Colonic mucosa (tissue), 4 donors: ENCODE data around the gene PHKA2. TPM values are rescaled to one million over a fixed set of nuclear protein-coding genes. Genes with fewer than 3 reads are reported as not detected.

ENCODE experiments used
- DNase-seq: peaks from one replicate; pipeline ENCODE4 v3.0.0-alpha.2; 2020
- H3K27ac ChIP-seq: fragments of 200-600 bp; one replicate; pipeline ENCODE4 v1.8.0; 2021
- H3K27me3 ChIP-seq: fragments of 200-600 bp; one replicate; pipeline ENCODE4 v1.8.0; 2021
- H3K36me3 ChIP-seq: fragments of 200-600 bp; one replicate; pipeline ENCODE4 v1.8.0; 2021
- H3K4me1 ChIP-seq: fragments of 200-600 bp; one replicate; pipeline ENCODE4 v1.8.0; 2021; ENCODE audit warnings: mild to moderate bottlenecking
- H3K4me3 ChIP-seq: fragments of 200-600 bp; one replicate; pipeline ENCODE4 v1.8.0; 2021
- H3K9ac ChIP-seq, 2 donors: one replicate each; pipeline ENCODE4 v1.7.0; 2013; ENCODE audit warnings: control low read depth in 2 of 2, low read depth in 2 of 2, low read length in 2 of 2
- H3K9me3 ChIP-seq: fragments of 200-600 bp; one replicate; pipeline ENCODE4 v1.8.0; 2021
- intact Hi-C: fragments of 100-400 bp; cut with DNase I; formaldehyde crosslinking; loops from one replicate; pipeline ENCODE4 v1.14.1; 2022
- total RNA-seq, 2 donors: library from RNA; stranded (reverse); fragmentation: NEBNext Ultra II Directional in 1 of 2; extraction: Animal tissue kit (Norgen Biotek cat#: 25700) in 1 of 2; gene quantifications; one replicate each; pipeline ENCODE4 v1.2.1, GENCODE V29; 2021
- TF ChIP-seq, protein P1 (sequence below): fragments of 200-600 bp; IDR thresholded peaks from one replicate; pipeline ENCODE4 v1.8.0; 2022; ENCODE audit warnings: antibody characterized with exemption, mild to moderate bottlenecking
- donor health status: healthy.
- donor health status: DM: no; HTN: no; CAD: no.
- donor health status: DM: no; HTN: no; CAD: no.

PHKA2 gene
- total RNA-seq, 2 donors from 2014 or later, result 22.8 to 38.6 TPM

DNA sequence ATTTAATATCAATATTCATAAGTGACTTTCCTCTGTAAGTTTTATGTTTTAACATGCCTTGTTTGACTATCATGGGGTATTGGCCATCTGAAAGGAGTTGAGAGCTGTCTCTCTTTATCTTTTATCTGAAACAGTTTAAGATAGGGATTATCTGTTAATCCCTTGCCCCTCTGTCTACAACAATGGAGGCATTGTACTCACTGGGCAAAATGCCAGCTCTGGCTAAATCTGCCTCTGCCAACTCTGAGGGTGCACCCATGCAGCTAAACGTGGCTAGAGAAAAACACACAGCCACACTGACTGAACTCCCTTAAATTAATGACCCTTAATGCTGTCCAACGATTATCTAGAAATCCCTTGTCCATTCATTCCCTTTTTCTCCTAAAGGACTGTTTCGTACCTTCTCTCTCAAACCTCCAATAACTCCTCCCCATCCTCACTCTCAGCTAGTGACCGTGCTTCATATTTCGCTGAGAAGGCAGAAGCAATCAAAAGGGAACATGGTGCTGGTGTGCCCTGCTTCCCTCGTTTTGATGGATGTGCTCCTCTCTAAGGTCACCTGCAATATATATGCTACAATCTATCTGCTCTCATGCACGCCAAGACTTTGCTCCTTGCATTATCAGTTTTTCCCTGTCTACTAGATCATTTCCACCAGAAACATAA is 10.3 kb downstream of the PHKA2 start:
- TF ChIP-seq, protein P1, sequence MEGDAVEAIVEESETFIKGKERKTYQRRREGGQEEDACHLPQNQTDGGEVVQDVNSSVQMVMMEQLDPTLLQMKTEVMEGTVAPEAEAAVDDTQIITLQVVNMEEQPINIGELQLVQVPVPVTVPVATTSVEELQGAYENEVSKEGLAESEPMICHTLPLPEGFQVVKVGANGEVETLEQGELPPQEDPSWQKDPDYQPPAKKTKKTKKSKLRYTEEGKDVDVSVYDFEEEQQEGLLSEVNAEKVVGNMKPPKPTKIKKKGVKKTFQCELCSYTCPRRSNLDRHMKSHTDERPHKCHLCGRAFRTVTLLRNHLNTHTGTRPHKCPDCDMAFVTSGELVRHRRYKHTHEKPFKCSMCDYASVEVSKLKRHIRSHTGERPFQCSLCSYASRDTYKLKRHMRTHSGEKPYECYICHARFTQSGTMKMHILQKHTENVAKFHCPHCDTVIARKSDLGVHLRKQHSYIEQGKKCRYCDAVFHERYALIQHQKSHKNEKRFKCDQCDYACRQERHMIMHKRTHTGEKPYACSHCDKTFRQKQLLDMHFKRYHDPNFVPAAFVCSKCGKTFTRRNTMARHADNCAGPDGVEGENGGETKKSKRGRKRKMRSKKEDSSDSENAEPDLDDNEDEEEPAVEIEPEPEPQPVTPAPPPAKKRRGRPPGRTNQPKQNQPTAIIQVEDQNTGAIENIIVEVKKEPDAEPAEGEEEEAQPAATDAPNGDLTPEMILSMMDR, result no peak
- peak; percentile 53 for DNase-seq

DNA sequence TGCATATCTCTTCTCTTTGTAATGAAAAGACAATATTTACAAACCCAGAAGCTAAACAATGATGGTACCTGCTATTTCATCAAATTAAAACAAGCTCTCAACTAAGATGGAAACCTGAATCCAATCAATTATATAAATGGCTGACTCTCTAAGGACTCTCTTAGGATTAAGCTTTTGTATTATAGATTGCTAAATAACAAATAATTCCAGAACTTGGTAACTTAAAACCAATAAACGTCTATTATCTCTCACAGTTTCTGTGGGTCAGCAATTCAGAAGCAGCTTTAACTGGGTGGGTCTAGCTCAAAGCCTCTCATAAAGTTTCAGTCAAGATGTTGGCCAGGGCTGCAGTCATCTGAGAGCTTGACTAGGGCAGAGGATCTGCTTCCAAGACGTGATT is 12.4 kb downstream of the PHKA2 start:
- H3K27me3 ChIP-seq, result peaks cover 3% of the 10 kb centered on the region
- no peaks in the 10 kb centered on the region for H3K36me3 ChIP-seq
- TF ChIP-seq, protein P1, result no peak
- H3K9ac ChIP-seq, result no peak overlapping the region
- intact Hi-C loops, result no loop called here
- H3K4me3 ChIP-seq, result no peak overlapping the region
- H3K9me3 ChIP-seq, result no peaks in the 10 kb centered on the region
- no peak overlapping the region for H3K27ac ChIP-seq
- H3K4me1 ChIP-seq, result no peaks in the 10 kb centered on the region
- DNase-seq, result no peak

More for the DNA sequence above, 10.3 kb downstream of the PHKA2 start:
- no peak overlapping the region for H3K4me3 ChIP-seq
- H3K36me3 ChIP-seq, result no peaks in the 10 kb centered on the region
- no peaks in the 10 kb centered on the region for H3K9me3 ChIP-seq
- H3K9ac ChIP-seq, result no peak overlapping the region
- no peaks in the 10 kb centered on the region for H3K4me1 ChIP-seq
- H3K27ac ChIP-seq, result no peak overlapping the region
- H3K27me3 ChIP-seq, result no peaks in the 10 kb centered on the region
- intact Hi-C loops, result no loop called here

DNA sequence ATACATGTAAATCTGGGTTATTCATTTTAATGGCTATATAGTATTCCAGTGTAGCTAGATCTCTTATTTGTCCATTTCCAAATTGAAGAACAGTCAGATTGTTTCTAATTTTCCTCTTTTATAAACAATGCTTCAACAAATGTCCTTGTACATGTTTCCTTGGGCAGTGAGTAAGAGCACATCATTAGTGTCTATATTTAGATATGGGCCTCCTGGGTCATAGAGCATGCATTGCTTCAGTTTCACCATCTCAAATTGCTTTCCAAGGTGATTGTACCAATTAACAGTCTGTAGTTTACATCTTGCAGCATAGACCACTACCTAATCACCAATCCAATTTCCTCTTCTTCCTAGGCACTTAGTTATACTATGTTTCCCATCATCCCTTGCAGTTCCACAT is 13.4 kb downstream of the PHKA2 start:
- DNase-seq, result no peak
- Histone ChIP-seq H3K27ac (no peak overlapping the region), H3K4me3 (no peak overlapping the region), H3K4me1 (no peaks in the 10 kb centered on the region), H3K36me3 (no peaks in the 10 kb centered on the region), H3K9me3 (no peaks in the 10 kb centered on the region), H3K27me3 (peaks cover 3% of the 10 kb centered on the region), H3K9ac (no peak overlapping the region)
- TF ChIP-seq, protein P1, result no peak
- intact Hi-C loops, result no loop called here

DNA sequence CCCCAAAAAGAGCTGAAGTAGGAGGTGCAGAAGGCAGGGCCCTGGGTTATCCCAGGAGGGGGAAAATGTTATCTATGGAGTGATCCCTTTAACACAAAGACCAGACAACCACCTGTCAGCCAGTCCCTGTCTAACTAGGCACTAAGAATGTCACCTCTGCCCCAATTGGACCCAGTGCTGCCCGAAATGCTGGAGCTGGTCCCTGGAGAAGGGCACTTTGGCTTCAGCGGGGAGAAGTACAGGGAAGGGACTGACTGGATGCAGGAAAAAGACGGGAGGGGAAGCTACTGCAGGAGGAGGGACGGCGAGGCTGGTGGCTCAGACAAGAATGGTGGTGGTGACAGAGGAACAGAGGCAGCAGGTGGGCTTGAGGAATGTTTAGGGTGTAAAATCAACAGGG is 17.3 kb downstream of the PHKA2 start:
- Histone ChIP-seq H3K4me1 (no peaks in the 10 kb centered on the region), H3K27ac (no peak overlapping the region), H3K9me3 (no peaks in the 10 kb centered on the region), H3K9ac (no peak overlapping the region), H3K27me3 (peaks cover 3% of the 10 kb centered on the region), H3K36me3 (no peaks in the 10 kb centered on the region), H3K4me3 (no peak overlapping the region)
- intact Hi-C loops, result no loop called here
- TF ChIP-seq, protein P1, result no peak
- DNase-seq, result no peak

DNA sequence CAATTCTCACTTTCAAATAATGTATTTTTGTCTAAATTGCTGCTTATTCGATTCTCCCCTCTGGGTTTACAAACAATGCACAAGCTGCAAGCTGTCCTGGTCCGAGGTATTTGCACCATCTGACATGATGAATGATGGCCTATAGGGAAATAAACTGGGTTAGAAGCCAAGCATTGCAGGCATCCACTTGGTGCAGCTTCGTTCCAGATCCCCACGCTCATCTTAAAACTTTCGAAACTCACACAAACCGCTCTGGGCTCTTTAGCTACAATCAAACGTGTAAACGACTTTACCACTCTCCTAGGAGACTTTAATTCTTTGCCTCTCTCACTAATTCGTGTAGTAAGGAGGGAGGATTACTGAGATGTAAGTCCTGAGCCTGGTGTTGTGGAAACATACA is 19.0 kb downstream of the PHKA2 start:
- no peak overlapping the region for H3K9ac ChIP-seq
- no peaks in the 10 kb centered on the region for H3K4me1 ChIP-seq
- no peaks in the 10 kb centered on the region for H3K36me3 ChIP-seq
- DNase-seq, result no peak
- no peaks in the 10 kb centered on the region for H3K9me3 ChIP-seq
- intact Hi-C loops, result no loop called here
- TF ChIP-seq, protein P1, result no peak
- H3K27ac ChIP-seq, result no peak overlapping the region
- peaks cover 3% of the 10 kb centered on the region for H3K27me3 ChIP-seq
- H3K4me3 ChIP-seq, result no peak overlapping the region
